ENCODE measurements around the gene PRH1. TPM values are rescaled to one million over a fixed set of nuclear protein-coding genes. Genes with fewer than 3 reads are reported as not detected.

PRH1 gene
- total RNA-seq (2014; rRNA removed; shearing (Covaris generic)) = 10.0 and 13.9 TPM in 2 replicates

DNA sequence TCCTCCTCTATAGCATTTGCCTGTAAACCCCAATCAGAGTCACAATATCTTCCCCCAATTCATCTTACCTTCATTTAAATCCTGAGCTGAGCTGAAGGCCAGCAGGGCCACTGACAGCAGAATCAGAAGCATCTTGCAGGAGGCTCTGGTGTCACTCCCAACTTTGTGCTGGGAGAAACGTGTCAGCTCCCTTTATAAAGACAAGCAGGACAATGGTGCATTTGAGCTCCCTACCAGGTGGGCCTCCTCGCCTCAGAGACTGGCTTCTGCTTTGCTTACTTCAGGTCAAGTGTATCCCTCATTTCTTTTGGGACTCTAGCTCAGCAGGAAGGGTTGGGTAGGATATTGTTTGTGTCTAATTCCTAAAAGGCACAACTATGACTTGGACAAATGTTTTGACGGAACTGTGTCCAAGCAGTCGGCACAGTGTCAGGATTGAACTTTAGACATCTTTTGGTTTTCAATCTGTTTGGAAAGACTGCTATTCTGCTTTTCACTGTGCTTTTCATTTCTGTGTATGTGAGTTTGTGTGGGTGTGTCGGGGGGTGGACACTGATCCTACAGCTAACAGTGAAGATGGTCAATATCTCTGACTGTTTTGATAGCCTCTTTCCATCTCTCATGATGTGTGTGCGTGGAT lies at the start of gene PRH1:
Gene PRH1, minus strand, starts transcription at position 170 of the 640 bp plus-strand sequence. Its CDS starts 38 bp downstream, at position 132.
- Histone ChIP-seq H3K9me3 (replicated peaks) (no peaks in the 10 kb centered on the region), H3K27me3 (no peaks in the 10 kb centered on the region), H3K36me3 (peaks cover 2% of the 10 kb centered on the region; the same call in 1 of the 2 replicates), H3K27ac (no peak within 1 kb of the TSS), H3K4me1 (no peaks in the 10 kb centered on the region), H3K4me3 (no peak within 1 kb of the TSS)
- DNase-seq = no peak

DNA sequence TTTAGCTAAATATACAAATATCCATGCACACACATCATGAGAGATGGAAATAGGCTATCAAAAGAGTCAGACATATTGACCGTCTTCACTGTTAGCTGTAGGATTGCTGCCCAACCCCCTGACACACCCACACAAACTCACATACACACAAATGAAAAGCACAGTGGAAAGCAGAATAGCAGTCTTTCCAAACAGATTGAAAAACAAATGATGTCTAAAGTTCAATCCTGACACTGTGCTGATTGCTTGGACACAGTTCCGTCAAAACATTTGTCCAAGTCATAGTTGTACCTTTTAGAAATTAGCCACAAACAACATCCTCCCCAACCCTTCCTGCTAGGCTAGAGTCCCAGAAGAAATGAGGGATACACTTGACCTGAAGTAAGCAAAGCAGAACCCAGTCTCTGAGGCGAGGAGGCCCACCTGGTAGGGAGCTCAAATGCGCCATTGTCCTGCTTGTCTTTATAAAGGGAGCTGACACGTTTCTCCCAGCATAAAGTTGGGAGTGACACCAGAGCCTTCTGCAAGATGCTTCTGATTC lies 44.8 kb upstream of the PRH1 start, which contains the start of gene PRH2:
Gene PRH2, plus strand, starts transcription at position 491 of the 541 bp plus-strand sequence. Its CDS starts 38 bp downstream, at position 529.
- Histone ChIP-seq H3K36me3 (0 out of 2 replicates have a peak, but pooled peaks cover 2% of the 10 kb centered on the region), H3K4me3 (no peak within 1 kb of the TSS), H3K4me1 (no peaks in the 10 kb centered on the region), H3K9me3 (replicated peaks) (no peaks in the 10 kb centered on the region), H3K27me3 (no peaks in the 10 kb centered on the region), H3K27ac (no peak within 1 kb of the TSS)
- no peak for DNase-seq

GRCh38 chr12:10926269-10926668 lies 42.2 kb upstream of the PRH1 start:
- Histone ChIP-seq H3K27me3 (no peaks in the 10 kb centered on the region), H3K4me1 (no peaks in the 10 kb centered on the region), H3K4me3 (no peak overlapping the region), H3K27ac (no peak overlapping the region), H3K36me3 (0 out of 2 replicates have a peak, but pooled peaks cover 2% of the 10 kb centered on the region), H3K9me3 (replicated peaks) (no peaks in the 10 kb centered on the region)
- no peak for DNase-seq

- Histone ChIP-seq H3K4me3 (no peak overlapping the region), H3K4me1 (no peaks in the 10 kb centered on the region), H3K36me3 (no peaks in the 10 kb centered on the region), H3K27me3 (no peaks in the 10 kb centered on the region), H3K9me3 (replicated peaks) (no peaks in the 10 kb centered on the region), H3K27ac (no peak overlapping the region)
- DNase-seq = no peak
These were observed 35.8 kb upstream of the PRH1 start for GRCh38 chr12:10919809-10920208.

- H3K9me3 ChIP-seq (replicated peaks) = no peaks in the 10 kb centered on the region
- H3K27me3 ChIP-seq = no peaks in the 10 kb centered on the region
- no peak overlapping the region for H3K27ac ChIP-seq
- DNase-seq = no peak
- no peaks in the 10 kb centered on the region; the same call in 1 of the 2 replicates for H3K36me3 ChIP-seq
- H3K4me1 ChIP-seq = no peaks in the 10 kb centered on the region
- no peak overlapping the region for H3K4me3 ChIP-seq
These were observed 26.3 kb upstream of the PRH1 start for GRCh38 chr12:10910380-10910779.

GRCh38 chr12:10909462-10909861 lies 25.4 kb upstream of the PRH1 start, which contains the start of gene TAS2R13:
Gene TAS2R13 (minus strand): TSS chr12:10909562. CDS start chr12:10909298, 264 bp downstream.
- no peak within 1 kb of the TSS for H3K4me3 ChIP-seq
- no peak for DNase-seq
- no peaks in the 10 kb centered on the region for H3K27me3 ChIP-seq
- no peak within 1 kb of the TSS for H3K27ac ChIP-seq
- no peaks in the 10 kb centered on the region; the same call in 1 of the 2 replicates for H3K36me3 ChIP-seq
- H3K4me1 ChIP-seq = no peaks in the 10 kb centered on the region
- H3K9me3 ChIP-seq (replicated peaks) = peaks cover 1% of the 10 kb centered on the region; the same call in 1 of the 2 replicates

DNA sequence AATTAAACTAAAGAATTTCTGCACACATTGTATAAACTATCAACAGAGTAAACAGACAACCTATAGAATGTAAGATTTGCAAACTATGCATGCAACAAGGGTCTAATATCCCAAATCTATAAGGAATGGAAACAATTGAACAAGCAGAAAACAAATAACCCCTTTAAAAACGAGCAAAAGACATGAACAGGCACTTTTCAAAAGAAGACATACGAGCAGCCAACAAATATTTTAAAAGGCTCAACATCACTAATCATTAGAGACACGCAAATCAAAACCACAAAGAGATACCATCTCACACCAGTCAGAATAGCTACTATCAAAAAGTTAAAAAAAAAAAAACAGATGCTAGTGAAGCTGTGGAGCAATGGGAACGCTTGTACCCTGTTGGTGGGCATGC lies 20.6 kb upstream of the PRH1 start:
- H3K4me1 ChIP-seq = no peaks in the 10 kb centered on the region
- no peaks in the 10 kb centered on the region for H3K36me3 ChIP-seq
- no peak for DNase-seq
- peaks cover 16% of the 10 kb centered on the region for H3K9me3 ChIP-seq (replicated peaks)
- no peak overlapping the region for H3K27ac ChIP-seq
- no peak overlapping the region for H3K4me3 ChIP-seq
- H3K27me3 ChIP-seq = no peaks in the 10 kb centered on the region

DNA sequence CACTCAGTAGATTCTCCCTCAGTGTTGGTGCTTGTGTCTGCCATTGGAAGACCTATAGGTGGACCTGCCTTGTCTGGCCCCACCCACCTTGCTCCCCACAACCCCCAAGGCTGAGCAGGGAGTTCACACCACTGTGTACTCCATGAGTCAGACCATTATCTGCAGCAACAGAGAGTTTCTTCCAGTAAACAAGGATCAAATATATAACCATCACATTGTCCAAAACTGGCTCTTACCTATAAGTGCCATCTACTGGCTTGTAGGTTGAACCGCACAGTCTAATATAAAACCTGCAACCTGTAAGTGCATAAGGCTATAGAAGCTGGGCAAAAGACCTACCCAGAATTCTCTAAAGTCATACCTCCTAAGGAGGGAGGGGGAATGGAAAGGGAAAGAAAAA lies 17.4 kb upstream of the PRH1 start:
- DNase-seq = no peak

DNA sequence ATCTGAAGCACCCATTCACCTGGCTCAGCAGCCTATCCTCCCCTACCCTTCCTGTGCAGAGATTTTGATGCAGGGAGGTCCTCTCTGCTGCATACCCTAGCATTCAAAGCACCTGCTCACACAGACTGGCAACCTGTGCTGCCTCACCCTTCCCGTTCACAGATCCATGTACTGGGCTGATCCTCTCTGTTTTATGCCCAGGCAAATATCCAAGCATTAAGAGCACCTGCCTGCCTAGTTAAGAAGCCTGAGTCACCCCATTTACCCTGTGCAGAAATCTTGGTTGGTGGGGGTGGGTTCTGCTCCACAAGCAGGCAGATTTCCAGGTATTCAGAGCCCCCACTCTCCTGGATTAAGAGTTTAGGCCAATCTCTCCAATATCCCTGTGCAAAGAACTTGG lies 16.9 kb upstream of the PRH1 start:
- no peak overlapping the region for H3K27ac ChIP-seq
- H3K4me3 ChIP-seq = no peak overlapping the region
- H3K36me3 ChIP-seq = no peaks in the 10 kb centered on the region
- DNase-seq = no peak
- no peaks in the 10 kb centered on the region for H3K4me1 ChIP-seq
- H3K9me3 ChIP-seq (replicated peaks) = peaks cover 16% of the 10 kb centered on the region
- no peaks in the 10 kb centered on the region for H3K27me3 ChIP-seq

More for the DNA sequence above, 17.4 kb upstream of the PRH1 start:
- Histone ChIP-seq H3K36me3 (no peaks in the 10 kb centered on the region), H3K4me1 (no peaks in the 10 kb centered on the region), H3K27me3 (no peaks in the 10 kb centered on the region), H3K9me3 (replicated peaks) (peaks cover 16% of the 10 kb centered on the region), H3K27ac (no peak overlapping the region), H3K4me3 (no peak overlapping the region)

DNA sequence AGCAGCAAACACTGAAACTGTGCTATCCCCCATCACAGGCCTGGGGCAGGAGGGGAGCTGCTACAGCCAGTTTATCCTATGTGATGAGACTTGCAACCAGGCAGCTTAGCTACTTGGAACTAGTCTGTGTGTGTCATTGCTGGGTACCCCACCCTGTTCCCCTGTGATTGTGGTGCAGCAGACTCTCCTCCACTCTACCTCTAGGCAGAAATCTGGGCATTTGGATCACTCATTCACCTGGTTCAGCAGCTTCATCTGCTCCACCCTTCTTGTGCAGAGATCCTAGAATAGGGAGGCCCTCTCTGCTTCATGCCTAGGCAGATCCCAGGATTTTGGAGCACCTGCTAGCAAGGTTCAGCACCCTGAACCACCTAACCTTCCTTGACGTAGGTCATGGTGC lies 16.5 kb upstream of the PRH1 start:
- Histone ChIP-seq H3K4me1 (no peaks in the 10 kb centered on the region), H3K4me3 (no peak overlapping the region), H3K27ac (no peak overlapping the region), H3K9me3 (replicated peaks) (peaks cover 16% of the 10 kb centered on the region), H3K36me3 (no peaks in the 10 kb centered on the region), H3K27me3 (no peaks in the 10 kb centered on the region)
- DNase-seq = no peak

DNA sequence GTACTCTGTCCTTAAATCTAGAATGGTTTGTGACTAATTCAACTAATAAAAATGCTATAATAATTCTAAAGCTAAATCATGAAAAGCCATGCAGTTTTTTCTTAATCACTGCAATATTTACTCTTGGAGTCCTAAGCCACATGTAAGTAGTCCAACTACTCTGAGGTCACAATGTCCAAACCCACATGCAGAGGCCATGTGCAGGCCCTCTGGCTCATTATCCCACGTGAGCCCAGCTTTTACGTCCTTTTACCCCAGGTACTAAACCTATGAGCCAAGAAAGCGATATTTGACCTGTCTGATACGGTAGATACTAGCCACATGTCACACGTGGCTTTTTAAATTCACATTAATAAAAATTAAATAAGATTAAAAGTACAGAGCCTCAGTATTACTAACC lies 12.8 kb upstream of the PRH1 start:
- H3K27ac ChIP-seq = no peak overlapping the region
- DNase-seq = no peak
- no peak overlapping the region for H3K4me3 ChIP-seq
- H3K4me1 ChIP-seq = no peaks in the 10 kb centered on the region
- no peaks in the 10 kb centered on the region for H3K9me3 ChIP-seq (replicated peaks)
- no peaks in the 10 kb centered on the region for H3K36me3 ChIP-seq
- H3K27me3 ChIP-seq = no peaks in the 10 kb centered on the region

DNA sequence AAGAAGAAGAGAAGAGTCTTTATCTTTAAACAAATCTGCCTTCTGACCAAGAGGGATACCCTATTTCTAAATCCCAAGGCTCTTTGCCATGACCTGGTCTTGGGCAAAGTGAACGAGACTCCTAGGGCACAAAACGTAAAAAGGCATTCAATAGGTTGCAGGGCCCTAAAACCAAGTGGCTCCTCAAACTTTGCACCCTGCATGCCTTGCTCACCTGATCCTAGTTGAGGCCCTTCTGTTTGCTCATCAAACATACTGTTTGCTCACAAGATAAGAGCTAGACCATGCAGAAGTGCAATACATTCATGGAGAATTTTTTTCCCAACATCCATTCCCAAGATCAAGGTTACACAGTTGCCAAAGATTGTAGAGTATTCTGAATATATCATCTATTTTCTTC lies 7.9 kb upstream of the PRH1 start:
- Histone ChIP-seq H3K4me3 (no peak overlapping the region), H3K9me3 (replicated peaks) (no peaks in the 10 kb centered on the region), H3K27me3 (no peaks in the 10 kb centered on the region), H3K4me1 (no peaks in the 10 kb centered on the region), H3K27ac (no peak overlapping the region), H3K36me3 (peaks cover 2% of the 10 kb centered on the region; the same call in 1 of the 2 replicates)
- DNase-seq = no peak

GRCh38 chr12:10889226-10889625 lies 5.2 kb upstream of the PRH1 start:
- no peak for DNase-seq
- H3K4me1 ChIP-seq = no peaks in the 10 kb centered on the region

GRCh38 chr12:10873378-10873777 lies 10.7 kb downstream of the PRH1 start:
- H3K27me3 ChIP-seq = no peaks in the 10 kb centered on the region
- H3K4me3 ChIP-seq = no peak overlapping the region
- no peak overlapping the region for H3K27ac ChIP-seq
- peaks cover 3% of the 10 kb centered on the region; the same call in 1 of the 2 replicates for H3K9me3 ChIP-seq (replicated peaks)
- DNase-seq = peak in 1 of 2 experiments; percentile 5
- no peaks in the 10 kb centered on the region for H3K4me1 ChIP-seq
- 0 out of 2 replicates have a peak, but pooled peaks cover 3% of the 10 kb centered on the region for H3K36me3 ChIP-seq

More at GRCh38 chr12:10889226-10889625, 5.2 kb upstream of the PRH1 start:
- H3K36me3 ChIP-seq = peaks cover 2% of the 10 kb centered on the region; the same call in 1 of the 2 replicates
- H3K27ac ChIP-seq = no peak overlapping the region
- H3K27me3 ChIP-seq = no peaks in the 10 kb centered on the region
- H3K9me3 ChIP-seq (replicated peaks) = no peaks in the 10 kb centered on the region
- H3K4me3 ChIP-seq = no peak overlapping the region

DNA sequence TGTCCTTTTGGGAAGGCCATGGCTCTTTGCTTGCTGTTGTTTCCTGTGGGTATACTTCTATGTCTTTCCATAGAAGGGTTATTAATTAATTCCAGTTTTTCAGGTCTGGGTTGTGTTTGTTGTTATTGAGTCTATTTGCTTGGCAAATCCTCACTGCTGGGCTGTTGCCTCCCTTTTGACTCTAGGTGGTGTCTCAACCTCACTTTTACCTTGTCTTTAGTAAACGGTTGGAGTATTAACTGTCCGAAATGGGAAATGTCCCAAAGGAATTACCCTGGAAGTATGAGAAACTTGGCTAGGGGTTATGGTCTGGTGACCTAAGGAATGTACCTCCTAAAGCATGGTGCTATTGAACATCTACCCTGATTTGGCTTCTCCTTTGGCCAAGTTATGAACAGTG lies 16.7 kb downstream of the PRH1 start:
- Histone ChIP-seq H3K27ac (no peak overlapping the region), H3K27me3 (no peaks in the 10 kb centered on the region), H3K36me3 (no peaks in the 10 kb centered on the region), H3K4me1 (no peaks in the 10 kb centered on the region), H3K9me3 (replicated peaks) (no peaks in the 10 kb centered on the region), H3K4me3 (no peak overlapping the region)
- no peak for DNase-seq

Measured in SJCRH30 (cell line).